ENCODE measurements around the gene CEP76. TPM values are rescaled to one million over a fixed set of nuclear protein-coding genes. Genes with fewer than 3 reads are reported as not detected.
A peak's percentile ranks its signal among the peaks of the same experiment; 100 is the strongest.

CEP76 gene
- total RNA-seq, 1 experiment from 2014 or later = 22.3 TPM

- no peaks in the 10 kb centered on the region for H3K27me3 ChIP-seq (replicated peaks; ENCODE audit: insufficient read depth, low read depth, low read length, poor library complexity)
- H3K4me3 ChIP-seq (ENCODE audit: low read depth, low read length, poor library complexity, severe bottlenecking) = no peak overlapping the region
- BruUV-seq (replicated peaks) = no TSS peak
- H3K36me3 ChIP-seq (ENCODE audit: insufficient read depth, low read length, poor library complexity, severe bottlenecking) = no peaks in the 10 kb centered on the region
- DNase-seq (ENCODE audit: low spot score) = no peak
- CTCF ChIA-PET = no interaction called here
- intact Hi-C loops (cut with micrococcal nuclease; ENCODE audit: unreplicated experiment) = no loop called here
- no peaks in the 10 kb centered on the region for H3K9me3 ChIP-seq (ENCODE audit: low read depth, low read length, poor library complexity, severe bottlenecking)
- TF ChIP-seq CTCF (conservative IDR thresholded peaks at IDR 0.05; ENCODE audit: low read depth, low read length) = 0 out of 2 replicates have a peak, but pooled peaks have one; percentile 9
- TF ChIP-seq EZH2 (IDR thresholded peaks at IDR 0.05; ENCODE audit: borderline replicate concordance, low read depth, low read length, poor library complexity, severe bottlenecking) = no peak
- no peaks in the 10 kb centered on the region for H3K4me1 ChIP-seq (ENCODE audit: insufficient read depth, low read length, poor library complexity, severe bottlenecking)
- POLR2A ChIA-PET (ENCODE audit: low non-redundant PET) = no interaction called here
- H3K27ac ChIP-seq (ENCODE audit: low read depth, low read length, poor library complexity, severe bottlenecking) = no peak overlapping the region
Measured at GRCh38 chr18:12737243-12737902, 34.9 kb upstream of the CEP76 start.

- BruUV-seq (replicated peaks) = no TSS peak
- H3K4me1 ChIP-seq (ENCODE audit: insufficient read depth, low read length, poor library complexity, severe bottlenecking) = no peaks in the 10 kb centered on the region
- H3K9me3 ChIP-seq (ENCODE audit: low read depth, low read length, poor library complexity, severe bottlenecking) = peaks cover 9% of the 10 kb centered on the region
- ChIA-PET CTCF (interaction anchor here (1.1 kb wide), 1 partner anchor 207 kb away, joined by 5 read pairs; no protein-coding TSS in a partner anchor), POLR2A (ENCODE audit: low non-redundant PET) (no interaction called here)
- H3K27ac ChIP-seq (ENCODE audit: low read depth, low read length, poor library complexity, severe bottlenecking) = no peak overlapping the region
- intact Hi-C loops (cut with micrococcal nuclease; ENCODE audit: unreplicated experiment) = loop anchor here (1.0 to 5.0 kb wide), 4 partner anchors 166 to 905 kb away; no protein-coding TSS in a partner anchor
- no peak overlapping the region for H3K4me3 ChIP-seq (ENCODE audit: low read depth, low read length, poor library complexity, severe bottlenecking)
- TF ChIP-seq EZH2 (IDR thresholded peaks at IDR 0.05; ENCODE audit: borderline replicate concordance, low read depth, low read length, poor library complexity, severe bottlenecking) (no peak), CTCF (conservative IDR thresholded peaks at IDR 0.05; ENCODE audit: low read depth, low read length) (peak; percentile 89)
- peak; percentile 82 for DNase-seq (ENCODE audit: low spot score)
- no peaks in the 10 kb centered on the region for H3K27me3 ChIP-seq (replicated peaks; ENCODE audit: insufficient read depth, low read depth, low read length, poor library complexity)
- H3K36me3 ChIP-seq (ENCODE audit: insufficient read depth, low read length, poor library complexity, severe bottlenecking) = peaks cover 28% of the 10 kb centered on the region
Measured at GRCh38 chr18:12726774-12727550, 24.4 kb upstream of the CEP76 start.

GRCh38 chr18:12726331-12726730 is 23.8 kb upstream of the CEP76 start:
- no peak for TF ChIP-seq CTCF (conservative IDR thresholded peaks at IDR 0.05; ENCODE audit: low read depth, low read length)
- TF ChIP-seq EZH2 (IDR thresholded peaks at IDR 0.05; ENCODE audit: borderline replicate concordance, low read depth, low read length, poor library complexity, severe bottlenecking) = no peak
- intact Hi-C loops (cut with micrococcal nuclease; ENCODE audit: unreplicated experiment) = loop anchor here (2.0 to 5.0 kb wide), 3 partner anchors 166 to 906 kb away; no protein-coding TSS in a partner anchor
- Histone ChIP-seq H3K27me3 (replicated peaks; ENCODE audit: insufficient read depth, low read depth, low read length, poor library complexity) (no peaks in the 10 kb centered on the region), H3K36me3 (ENCODE audit: insufficient read depth, low read length, poor library complexity, severe bottlenecking) (peaks cover 34% of the 10 kb centered on the region), H3K9me3 (ENCODE audit: low read depth, low read length, poor library complexity, severe bottlenecking) (peaks cover 9% of the 10 kb centered on the region), H3K4me1 (ENCODE audit: insufficient read depth, low read length, poor library complexity, severe bottlenecking) (no peaks in the 10 kb centered on the region), H3K4me3 (ENCODE audit: low read depth, low read length, poor library complexity, severe bottlenecking) (no peak overlapping the region), H3K27ac (ENCODE audit: low read depth, low read length, poor library complexity, severe bottlenecking) (no peak overlapping the region)
- ChIA-PET POLR2A (ENCODE audit: low non-redundant PET) (no interaction called here), CTCF (interaction anchor here (1.1 kb wide), 1 partner anchor 208 kb away, joined by 5 read pairs; no protein-coding TSS in a partner anchor)
- BruUV-seq (replicated peaks) = no TSS peak
- no peak for DNase-seq (ENCODE audit: low spot score)
